Activated CD8-positive, alpha-beta T cell treated with anti-CD3 and anti-CD28 coated beads for 36 hours (primary cell): ENCODE measurements around the gene B4GALNT2. TPM values are rescaled to one million over a fixed set of nuclear protein-coding genes. Genes with fewer than 3 reads are reported as not detected.

Experiments
- ATAC-seq: fragments of 200-7000 bp; cut with Tn5 transposase; one replicate; pipeline ENCODE4 v1.10.0; 2021; ENCODE audit warnings: mild to moderate bottlenecking, moderate library complexity
- CTCF ChIA-PET: fragments of 350-600 bp; sonication (Branson Sonifier 250); formaldehyde crosslinking; loops from one replicate; lab custom pipeline; 2021; ENCODE audit warnings: antibody characterized with exemption; lab: Charles Lee
- POLR2A ChIA-PET: fragments of 350-600 bp; sonication (Branson Sonifier 250); formaldehyde crosslinking; loops from one replicate; lab custom pipeline; 2021; ENCODE audit warnings: antibody characterized with exemption; lab: Charles Lee
- DNase-seq: peaks from one replicate; pipeline ENCODE4 v3.0.0-alpha.2; 2020
- H3K27ac Mint-ChIP-seq: one replicate; pipeline ENCODE4 v1.8.0; 2021; ENCODE audit warnings: mild to moderate bottlenecking, mixed read lengths
- H3K27me3 Mint-ChIP-seq: one replicate; pipeline ENCODE4 v1.8.0; 2021; ENCODE audit warnings: mixed read lengths
- H3K36me3 Mint-ChIP-seq: one replicate; pipeline ENCODE4 v1.8.0; 2021; ENCODE audit warnings: low read depth, mixed read lengths
- H3K4me1 Mint-ChIP-seq: one replicate; pipeline ENCODE4 v1.8.0; 2021; ENCODE audit warnings: low read depth, mixed read lengths
- H3K4me3 Mint-ChIP-seq: one replicate; pipeline ENCODE4 v1.8.0; 2021; ENCODE audit warnings: mild to moderate bottlenecking, moderate library complexity, mixed read lengths
- H3K9me3 Mint-ChIP-seq: one replicate; pipeline ENCODE4 v1.8.0; 2021; ENCODE audit warnings: mixed read lengths
- intact Hi-C: fragments of 100-400 bp; cut with micrococcal nuclease; formaldehyde crosslinking; loops from one replicate; pipeline ENCODE4 v1.10.0; 2022
- total RNA-seq, 2 experiments: library from RNA; stranded (reverse); gene quantifications; one replicate each; pipeline ENCODE4 v1.2.3, GENCODE V29; 2021
- TF ChIP-seq, protein P1 (sequence below): fragments of 200-600 bp; IDR thresholded peaks from one replicate; pipeline ENCODE4 v1.8.0; 2022; ENCODE audit warnings: antibody characterized with exemption, mild to moderate bottlenecking

Gene B4GALNT2
- total RNA-seq, 2 experiments from 2014 or later = not detected

DNA sequence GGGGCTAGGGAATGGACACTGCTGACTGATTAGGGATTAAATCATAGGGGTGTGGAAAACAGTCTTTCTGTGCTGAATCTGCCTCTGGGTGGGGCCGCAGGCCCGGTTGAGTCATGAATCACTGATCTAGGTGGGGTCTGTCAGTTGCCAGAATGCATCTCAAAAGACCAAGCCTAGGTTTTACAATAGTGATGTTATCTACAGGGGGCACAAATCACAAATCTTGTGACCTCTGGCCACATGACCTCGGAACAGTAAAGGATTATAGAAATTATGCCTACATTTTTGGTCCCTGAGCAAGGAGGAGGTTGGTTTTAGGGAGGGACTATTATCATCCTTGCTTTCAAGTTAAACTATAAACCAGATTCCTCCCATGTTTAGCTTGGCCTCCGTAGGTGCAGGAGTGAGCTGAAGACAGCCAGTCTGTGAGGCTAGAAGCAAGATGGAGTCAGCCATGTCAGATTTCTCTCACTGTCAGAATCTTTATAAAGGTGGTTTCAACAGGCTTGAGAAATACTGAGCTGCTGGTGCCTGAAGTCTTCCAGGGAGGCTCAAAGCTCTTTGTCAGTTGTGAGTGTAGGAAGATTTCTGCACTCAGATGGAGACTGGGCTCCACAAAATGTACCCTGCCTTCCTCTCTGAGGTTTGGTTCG is 64.9 kb downstream of the B4GALNT2 start:
- ATAC-seq (no peak), DNase-seq (no peak)
- Mint-ChIP-seq H3K27ac (no peak overlapping the region), H3K4me1 (peaks cover 25% of the 10 kb centered on the region), H3K4me3 (no peak overlapping the region), H3K36me3 (peaks cover 3% of the 10 kb centered on the region), H3K27me3 (no peaks in the 10 kb centered on the region), H3K9me3 (no peaks in the 10 kb centered on the region)
- intact Hi-C loops = no loop called here
- ChIA-PET CTCF (interaction anchor here (0.7 to 14.8 kb wide), 5 partner anchors 12 to 896 kb away, joined by 3 to 126 read pairs (median 6); no protein-coding TSS in a partner anchor), POLR2A (interaction anchor here (2.3 to 6.7 kb wide), 3 partner anchors 13 to 26 kb away, joined by 8 to 33 read pairs (median 30); partner anchors contain the start of genes ABI3 and GNGT2)
- TF ChIP-seq, protein P1, sequence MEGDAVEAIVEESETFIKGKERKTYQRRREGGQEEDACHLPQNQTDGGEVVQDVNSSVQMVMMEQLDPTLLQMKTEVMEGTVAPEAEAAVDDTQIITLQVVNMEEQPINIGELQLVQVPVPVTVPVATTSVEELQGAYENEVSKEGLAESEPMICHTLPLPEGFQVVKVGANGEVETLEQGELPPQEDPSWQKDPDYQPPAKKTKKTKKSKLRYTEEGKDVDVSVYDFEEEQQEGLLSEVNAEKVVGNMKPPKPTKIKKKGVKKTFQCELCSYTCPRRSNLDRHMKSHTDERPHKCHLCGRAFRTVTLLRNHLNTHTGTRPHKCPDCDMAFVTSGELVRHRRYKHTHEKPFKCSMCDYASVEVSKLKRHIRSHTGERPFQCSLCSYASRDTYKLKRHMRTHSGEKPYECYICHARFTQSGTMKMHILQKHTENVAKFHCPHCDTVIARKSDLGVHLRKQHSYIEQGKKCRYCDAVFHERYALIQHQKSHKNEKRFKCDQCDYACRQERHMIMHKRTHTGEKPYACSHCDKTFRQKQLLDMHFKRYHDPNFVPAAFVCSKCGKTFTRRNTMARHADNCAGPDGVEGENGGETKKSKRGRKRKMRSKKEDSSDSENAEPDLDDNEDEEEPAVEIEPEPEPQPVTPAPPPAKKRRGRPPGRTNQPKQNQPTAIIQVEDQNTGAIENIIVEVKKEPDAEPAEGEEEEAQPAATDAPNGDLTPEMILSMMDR = no peak

GRCh38 chr17:49198211-49198610 is 65.6 kb downstream of the B4GALNT2 start:
- CTCF ChIA-PET = interaction anchor here (0.7 to 14.8 kb wide), 7 partner anchors 11 to 896 kb away, joined by 3 to 126 read pairs (median 5); no protein-coding TSS in a partner anchor
- Mint-ChIP-seq H3K4me1 (peaks cover 22% of the 10 kb centered on the region), H3K4me3 (no peak overlapping the region), H3K9me3 (no peaks in the 10 kb centered on the region), H3K27me3 (no peaks in the 10 kb centered on the region), H3K27ac (no peak overlapping the region), H3K36me3 (peaks cover 1% of the 10 kb centered on the region)
- POLR2A ChIA-PET = interaction anchor here (2.3 to 6.7 kb wide), 3 partner anchors 12 to 26 kb away, joined by 8 to 33 read pairs (median 30); partner anchors contain the start of genes ABI3 and GNGT2
- DNase-seq (no peak), ATAC-seq (no peak)
- intact Hi-C loops = no loop called here
- TF ChIP-seq, protein P1 = no peak

GRCh38 chr17:49200423-49201083 is 68.0 kb downstream of the B4GALNT2 start:
- Mint-ChIP-seq H3K4me3 (no peak overlapping the region), H3K4me1 (peaks cover 5% of the 10 kb centered on the region), H3K36me3 (peaks cover 1% of the 10 kb centered on the region), H3K27ac (no peak overlapping the region), H3K9me3 (no peaks in the 10 kb centered on the region), H3K27me3 (no peaks in the 10 kb centered on the region)
- CTCF ChIA-PET = interaction anchor here (0.9 to 14.8 kb wide), 9 partner anchors 8 to 207 kb away, joined by 3 to 126 read pairs (median 4); partner anchors contain the start of genes ABI3 and GNGT2
- POLR2A ChIA-PET = interaction anchor here (0.7 to 6.7 kb wide), 5 partner anchors 9 to 27 kb away, joined by 3 to 33 read pairs (median 6); partner anchors contain the start of genes ABI3 and GNGT2
- intact Hi-C loops = no loop called here
- no peak for DNase-seq
- TF ChIP-seq, protein P1 = no peak
- ATAC-seq = no peak

GRCh38 chr17:49201481-49201927 is 68.9 kb downstream of the B4GALNT2 start:
- TF ChIP-seq, protein P1 = no peak
- ATAC-seq (no peak), DNase-seq (no peak)
- Mint-ChIP-seq H3K36me3 (peaks cover 1% of the 10 kb centered on the region), H3K4me3 (no peak overlapping the region), H3K9me3 (no peaks in the 10 kb centered on the region), H3K27ac (no peak overlapping the region), H3K27me3 (no peaks in the 10 kb centered on the region), H3K4me1 (no peaks in the 10 kb centered on the region)
- POLR2A ChIA-PET = interaction anchor here (1.1 to 6.7 kb wide), 3 partner anchors 9 to 26 kb away, joined by 3 to 33 read pairs (median 30); partner anchors contain the start of genes ABI3 and GNGT2
- CTCF ChIA-PET = interaction anchor here (1.0 to 14.8 kb wide), 3 partner anchors 9 to 26 kb away, joined by 3 to 126 read pairs (median 3); no protein-coding TSS in a partner anchor
- intact Hi-C loops = no loop called here
